Measurements from ENCODE around the gene TMEM176A.
A peak's percentile ranks its signal among the peaks of the same experiment; 100 is the strongest.
"Not testable (repeated sequence)": the region's sequence is repeated elsewhere in the genome, so short reads cannot be mapped to it uniquely, and the experiment has no call there.

The TMEM176A gene

GRCh38 chr7:150800581-150801241 is at the start of gene TMEM176A:
TMEM176A (plus strand) TSS chr7:150800769; CDS start chr7:150801551, 782 bp downstream.
- no peak for DNase-seq

DNA sequence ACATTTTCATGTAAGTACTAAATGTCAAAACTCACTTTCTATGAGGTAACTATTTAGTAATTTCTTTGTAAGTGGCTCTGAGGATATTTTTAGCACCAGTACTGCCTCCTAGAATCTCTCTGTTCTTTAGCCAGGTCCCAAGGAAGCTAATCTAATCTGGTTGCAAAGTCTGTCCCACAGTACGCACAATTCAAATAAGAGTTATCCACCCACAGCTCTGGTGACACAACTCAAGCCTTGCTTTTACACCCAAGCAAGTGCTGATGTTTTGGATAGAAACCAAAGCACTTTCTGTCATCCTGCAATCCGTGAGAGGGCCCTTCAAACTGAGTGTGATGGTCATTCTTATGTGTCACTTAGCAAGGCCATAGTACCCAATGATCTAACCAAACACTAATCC is 48.9 kb upstream of the TMEM176A start:
- no peak for DNase-seq

- no peak for DNase-seq
Observed at GRCh38 chr7:150753239-150753638, 47.3 kb upstream of the TMEM176A start.

- no peak for DNase-seq
Observed at GRCh38 chr7:150753826-150754603, 46.6 kb upstream of the TMEM176A start.

DNA sequence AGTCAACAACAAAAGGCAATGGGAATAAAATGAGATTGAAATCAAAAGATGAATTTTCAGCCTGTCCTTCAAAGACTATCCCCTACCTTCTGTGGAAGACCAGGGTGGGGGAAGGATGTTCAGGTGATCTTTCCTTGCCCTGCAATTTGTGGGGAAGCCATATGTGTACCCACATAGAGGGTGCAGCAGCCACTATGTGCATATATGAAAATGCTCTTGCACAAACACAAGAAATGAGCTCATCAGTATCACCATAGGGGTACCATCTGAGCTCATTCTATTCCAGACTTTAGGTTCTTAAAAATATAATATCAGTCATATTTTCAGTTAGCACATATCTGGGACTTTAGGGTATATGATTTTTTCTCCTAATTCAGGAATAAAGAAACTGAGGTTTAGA is 45.6 kb upstream of the TMEM176A start:
- DNase-seq: no peak

DNA sequence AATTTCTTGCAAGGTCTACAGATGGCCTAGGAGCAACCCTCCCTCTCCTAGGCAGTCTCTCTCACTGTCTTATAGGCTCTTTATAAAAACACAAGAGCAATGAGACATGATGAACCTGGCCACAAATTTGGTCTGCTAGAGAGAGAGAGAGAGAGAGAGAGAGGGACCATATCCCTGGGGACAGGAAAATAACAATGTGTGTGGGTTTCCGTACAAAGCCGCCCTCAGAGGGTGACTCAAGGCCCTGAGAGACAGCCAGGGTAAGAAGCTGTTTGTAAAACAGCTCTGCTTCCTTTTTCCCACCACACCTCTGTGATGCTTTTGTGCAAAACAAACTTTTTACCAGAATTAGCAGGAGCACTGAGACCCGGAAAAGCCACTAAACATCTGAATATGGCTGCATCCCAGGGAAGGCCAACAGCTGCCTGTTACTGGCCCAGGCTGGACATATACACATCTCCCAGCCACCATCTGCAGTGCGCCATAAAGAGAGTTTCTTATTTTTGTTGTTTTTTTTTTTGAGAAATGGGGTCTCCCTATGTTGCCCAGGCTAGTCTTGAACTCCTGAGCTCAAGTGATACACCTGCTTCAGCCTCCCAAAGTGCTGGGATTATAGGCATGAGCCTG is 45.0 kb upstream of the TMEM176A start:
- no peak for DNase-seq

DNA sequence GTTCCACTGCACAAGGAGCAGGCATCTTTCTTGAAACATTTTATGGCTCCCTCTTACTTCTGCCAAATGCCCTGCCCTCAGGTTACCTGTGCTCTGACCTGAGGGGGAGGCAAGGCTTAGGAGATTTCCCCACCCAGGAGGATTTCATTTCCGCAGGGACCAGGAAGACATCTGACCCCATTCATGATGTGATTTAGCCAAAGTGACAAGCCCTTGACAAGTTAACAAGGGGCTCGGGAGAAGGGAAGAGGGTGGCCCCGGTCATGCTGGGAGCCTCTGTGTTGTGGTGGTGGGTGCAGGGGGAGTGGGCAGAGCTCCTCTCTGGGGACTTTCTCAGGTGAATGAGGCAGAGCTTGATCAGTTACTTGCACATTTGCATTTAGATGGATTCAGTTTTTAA is 44.4 kb upstream of the TMEM176A start:
- DNase-seq: no peak

DNA sequence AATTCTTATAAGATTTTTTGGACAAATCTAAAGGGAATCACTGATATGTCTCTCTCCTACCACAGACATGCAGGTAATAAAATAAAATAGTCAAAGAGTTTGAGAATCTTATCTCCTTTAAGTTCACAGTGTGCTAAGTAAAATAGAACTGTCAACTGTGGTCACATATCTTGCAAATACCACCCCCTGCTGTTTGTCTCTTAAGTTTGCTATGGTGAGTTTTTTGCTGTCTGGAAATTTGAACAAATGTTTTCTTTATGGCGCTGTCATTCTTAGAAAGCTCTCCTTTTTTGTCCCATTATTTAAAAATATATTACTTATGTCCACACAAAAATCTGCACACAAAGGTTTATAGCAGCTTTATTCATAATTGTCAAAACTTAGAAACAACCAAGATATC is 43.7 kb upstream of the TMEM176A start:
- peak; percentile 1 for DNase-seq

DNA sequence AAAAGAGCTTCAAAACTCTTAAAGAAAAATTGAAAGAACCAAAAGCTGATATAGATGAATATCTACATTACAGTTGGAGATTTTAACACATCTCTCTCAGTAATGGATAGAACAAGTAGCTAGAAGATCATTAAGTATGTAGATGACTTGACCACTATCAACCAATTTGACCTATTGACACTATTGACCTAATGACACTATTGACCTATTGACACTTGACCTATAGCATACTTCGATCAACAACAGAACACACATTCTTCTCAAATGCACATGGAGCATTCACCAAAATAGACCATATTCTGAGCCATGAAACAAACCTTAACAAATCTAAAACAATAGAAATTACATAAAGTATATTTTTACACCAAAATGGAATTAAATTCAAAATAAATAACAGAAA is 41.1 kb upstream of the TMEM176A start:
- no peak for DNase-seq

DNA sequence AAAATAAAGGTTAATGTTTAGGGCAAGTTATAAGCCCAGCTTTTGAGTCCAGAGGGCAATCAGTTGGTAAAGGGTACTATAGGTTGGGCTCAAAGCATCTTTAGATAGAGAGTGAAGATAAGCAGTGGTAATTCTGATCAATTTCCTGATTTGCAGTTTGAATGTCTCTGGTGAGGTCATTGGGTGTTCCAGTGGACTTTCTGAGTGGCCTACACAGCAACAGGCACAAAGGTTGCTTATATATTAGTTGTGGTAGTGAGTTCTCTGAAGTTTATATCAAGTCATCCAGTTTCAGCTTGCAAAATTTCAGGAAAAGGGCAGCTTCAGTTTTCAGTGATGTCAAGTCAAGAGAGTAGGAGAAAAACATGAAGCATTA is 34.2 kb upstream of the TMEM176A start:
- no peak for DNase-seq

DNA sequence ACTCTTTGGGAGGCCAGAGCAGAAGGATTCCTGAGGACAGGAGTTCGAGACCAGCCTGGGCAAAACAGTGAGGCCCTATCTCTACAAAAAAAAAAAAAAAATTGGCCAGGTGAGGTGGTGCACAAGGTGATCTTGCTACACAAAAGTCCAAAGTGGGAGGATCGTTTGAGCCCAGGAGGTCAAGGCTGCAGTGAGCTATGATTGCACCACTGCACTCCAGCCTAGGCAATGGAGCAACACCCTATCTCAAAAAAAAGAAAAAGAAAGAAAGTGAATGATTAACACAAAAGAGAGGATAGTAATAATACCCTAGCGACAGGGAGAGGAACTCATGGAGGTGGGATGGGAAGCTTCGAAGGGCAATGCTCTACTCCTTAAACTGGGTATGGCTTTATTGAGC is 30.8 kb upstream of the TMEM176A start:
- no peak for DNase-seq

- not testable (repeated sequence) for DNase-seq
Observed at GRCh38 chr7:150774131-150774530, 26.4 kb upstream of the TMEM176A start.

GRCh38 chr7:150778014-150778737 is 22.4 kb upstream of the TMEM176A start:
- no peak for DNase-seq

DNA sequence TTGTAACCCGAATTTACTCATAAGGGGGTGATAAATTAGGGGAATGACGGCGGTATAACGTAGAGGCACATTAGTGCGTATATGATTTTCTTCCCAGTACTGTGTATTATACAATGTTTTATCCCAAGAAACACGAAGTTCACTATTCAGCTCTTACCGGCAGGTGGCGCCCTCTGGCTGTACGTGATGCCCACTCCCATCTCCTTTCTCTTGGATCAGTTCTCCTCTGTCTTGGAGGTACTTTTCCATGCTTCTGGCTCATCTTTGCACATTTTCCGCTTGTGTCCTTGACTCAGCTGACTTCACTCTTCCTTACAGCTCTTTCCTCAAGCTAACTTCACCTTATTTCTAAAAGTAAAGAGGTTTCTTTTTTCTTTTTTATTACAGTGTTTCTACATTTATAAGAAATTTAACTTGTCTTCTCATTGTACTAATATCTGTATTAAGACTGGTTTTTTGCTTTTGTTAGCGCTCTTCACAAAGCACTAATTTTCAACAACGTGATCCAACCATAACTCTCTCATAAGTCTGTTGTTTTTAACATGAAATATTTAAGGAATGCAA is 21.7 kb upstream of the TMEM176A start:
- peak; percentile 74 for DNase-seq

GRCh38 chr7:150780292-150780691 is 20.3 kb upstream of the TMEM176A start:
- DNase-seq: no peak

- DNase-seq: no peak
Observed at GRCh38 chr7:150781103-150781502, 19.5 kb upstream of the TMEM176A start.

GRCh38 chr7:150781961-150782360 is 18.6 kb upstream of the TMEM176A start:
- DNase-seq: no peak

DNA sequence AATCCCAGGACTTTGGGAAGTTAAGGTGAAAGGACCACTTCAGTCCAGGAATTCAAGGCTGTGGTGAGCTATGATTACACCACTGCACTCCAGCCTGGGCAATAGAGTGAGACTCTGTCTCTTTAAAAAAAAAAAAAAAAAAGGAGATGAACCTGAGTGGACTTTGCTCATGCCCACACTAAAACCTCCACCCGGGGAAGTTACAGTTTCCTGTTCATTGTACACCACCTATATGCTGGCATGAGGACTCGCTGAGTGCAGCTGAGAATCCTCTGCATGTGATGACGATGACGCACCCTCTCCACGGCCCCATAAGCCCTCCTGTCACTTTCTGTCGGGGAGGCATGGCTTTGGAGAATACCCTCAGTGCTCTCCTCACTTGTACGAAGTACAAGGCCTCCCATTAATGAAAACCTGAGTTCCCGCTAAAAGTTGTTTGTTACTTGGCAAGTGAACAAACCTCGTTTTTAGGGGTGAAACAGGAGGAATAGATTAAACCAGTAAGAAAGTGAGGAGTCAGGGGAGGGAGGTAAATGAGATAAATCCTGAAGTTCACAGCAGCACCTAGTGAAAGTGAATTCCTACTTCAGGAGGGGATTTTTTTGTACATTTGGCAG is 16.3 kb upstream of the TMEM176A start:
- no peak for DNase-seq

DNA sequence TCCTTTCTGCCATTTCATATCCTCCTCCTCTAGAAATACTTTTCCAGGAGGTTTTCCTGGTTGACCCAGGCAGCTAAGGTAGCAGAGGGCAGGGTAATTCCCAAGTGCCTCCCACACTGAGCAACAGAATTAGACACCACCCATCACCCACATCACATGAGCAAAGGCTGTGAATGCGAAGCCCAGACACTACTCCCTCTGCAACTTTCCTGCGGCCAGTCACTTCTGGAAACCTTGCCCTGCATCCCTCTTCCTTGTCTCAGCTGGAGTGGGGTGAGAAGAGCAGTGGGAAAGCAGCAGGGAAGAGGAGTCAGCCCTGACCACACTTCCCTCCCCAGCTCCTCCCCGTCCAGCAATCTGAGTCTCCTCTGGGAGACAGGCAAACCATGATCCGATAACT is 15.6 kb upstream of the TMEM176A start:
- DNase-seq: no peak

- peak; percentile 9 for DNase-seq
Observed at GRCh38 chr7:150787321-150788281, 13.0 kb upstream of the TMEM176A start.

All from COR-L47 (cell line).